ENCODE measurements around the gene MEGF9.

The MEGF9 gene

GRCh38 chr9:120730654-120731514 lies 16.6 kb upstream of the MEGF9 start:
- peak; percentile 52 for DNase-seq

DNA sequence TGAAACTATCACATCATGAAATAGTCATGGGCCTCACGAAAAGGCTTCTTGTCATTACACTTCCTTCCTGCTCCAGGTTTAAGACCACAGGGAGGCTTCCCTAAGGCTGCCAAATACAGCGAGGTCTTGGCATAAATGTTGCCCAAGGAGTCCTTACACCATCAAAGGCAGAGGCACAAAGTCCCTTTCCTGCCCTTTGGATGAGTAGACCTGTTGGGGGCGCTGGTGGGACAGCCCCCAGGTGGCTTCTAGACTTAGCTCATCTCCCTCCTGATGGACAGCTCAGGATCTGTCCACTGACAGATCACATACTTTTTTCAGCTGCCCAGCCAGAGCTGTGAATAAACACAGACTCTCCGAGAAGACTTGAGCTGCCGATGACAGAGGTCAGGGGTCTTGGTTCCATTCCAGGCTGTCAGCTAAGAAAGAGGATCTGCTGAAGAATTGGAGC lies 15.5 kb upstream of the MEGF9 start:
- no peak for DNase-seq

DNA sequence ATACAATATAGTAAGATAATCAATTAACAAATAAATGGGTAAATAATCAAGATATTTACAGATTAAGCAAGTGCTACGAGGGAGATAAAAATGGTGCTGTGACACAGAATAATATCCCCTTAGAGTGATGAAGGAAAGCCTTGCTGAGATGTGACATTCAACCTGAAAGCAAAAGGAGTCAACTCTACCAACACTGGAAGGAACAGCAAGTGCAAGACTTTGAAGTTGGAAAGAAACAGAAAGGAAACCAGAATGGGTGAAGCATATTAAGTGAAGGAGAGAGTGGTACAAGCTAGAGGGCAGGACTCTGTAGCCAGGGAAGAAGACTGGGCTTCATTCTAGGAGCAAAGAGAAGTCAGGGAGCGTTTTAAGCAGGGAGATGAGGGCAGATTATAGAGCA lies 12.2 kb upstream of the MEGF9 start:
- DNase-seq: no peak

DNA sequence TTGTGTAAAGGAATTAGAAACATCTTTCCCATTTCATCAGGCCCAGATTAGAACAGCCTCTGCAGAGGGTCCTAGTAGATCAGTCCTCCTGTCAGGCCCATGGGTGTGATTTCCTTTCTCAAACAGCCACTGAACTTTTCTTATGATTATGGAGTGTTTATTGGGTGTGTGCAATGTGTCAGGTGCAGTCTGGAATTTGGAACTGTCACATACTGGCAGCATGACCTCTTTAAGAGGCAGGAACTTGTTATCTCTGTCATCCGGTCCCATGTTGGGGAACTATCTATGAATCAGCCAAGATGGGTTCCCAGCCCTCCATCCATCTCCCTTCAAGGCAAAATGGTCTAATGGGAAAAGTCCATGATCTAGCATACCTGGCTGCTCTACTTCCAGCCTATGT lies 11.6 kb upstream of the MEGF9 start:
- no peak for DNase-seq

GRCh38 chr9:120724757-120725400 lies 10.6 kb upstream of the MEGF9 start:
- DNase-seq: no peak

DNA sequence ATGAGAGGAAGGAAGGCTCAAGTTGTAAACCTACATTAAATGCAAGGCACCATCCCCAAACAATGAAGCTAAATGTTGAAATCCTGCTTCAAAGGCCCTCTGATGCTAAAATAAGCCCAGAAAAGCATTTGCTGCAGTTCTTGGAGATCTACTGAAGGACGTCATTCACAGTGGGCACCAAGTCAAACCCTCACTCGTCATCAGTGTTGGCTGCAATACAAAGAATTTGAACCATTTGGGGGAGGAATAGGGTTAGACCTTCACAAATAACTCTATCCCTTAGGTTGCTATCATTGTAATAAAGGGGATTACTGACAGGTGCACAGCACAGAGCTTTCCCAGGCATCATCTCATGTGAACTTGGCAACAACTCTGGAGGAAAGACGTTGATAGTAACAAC lies 9.3 kb upstream of the MEGF9 start:
- no peak for DNase-seq

DNA sequence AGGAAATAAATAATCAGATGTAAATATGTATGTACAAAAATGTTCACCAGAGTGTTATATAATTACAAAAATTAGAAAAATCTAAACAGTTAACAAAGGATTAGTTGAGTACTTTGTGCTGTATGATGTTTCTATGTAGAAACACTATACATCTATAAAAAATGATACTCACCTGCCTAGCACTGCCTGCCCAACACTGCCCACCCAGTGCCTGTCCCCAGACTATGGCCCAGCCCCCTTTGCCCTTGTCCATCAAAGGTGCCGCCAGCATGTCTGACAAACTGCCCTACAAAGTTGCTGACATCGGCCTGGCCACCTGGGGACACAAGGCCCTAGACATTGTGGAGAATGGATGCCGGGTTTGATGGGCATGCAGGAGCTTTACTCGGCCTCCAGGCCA lies 6.1 kb upstream of the MEGF9 start:
- no peak for DNase-seq

- DNase-seq: no peak
Observed at GRCh38 chr9:120718316-120718715, 4.0 kb upstream of the MEGF9 start.

- no peak for DNase-seq
Observed at GRCh38 chr9:120717176-120717575, 2.9 kb upstream of the MEGF9 start.

DNA sequence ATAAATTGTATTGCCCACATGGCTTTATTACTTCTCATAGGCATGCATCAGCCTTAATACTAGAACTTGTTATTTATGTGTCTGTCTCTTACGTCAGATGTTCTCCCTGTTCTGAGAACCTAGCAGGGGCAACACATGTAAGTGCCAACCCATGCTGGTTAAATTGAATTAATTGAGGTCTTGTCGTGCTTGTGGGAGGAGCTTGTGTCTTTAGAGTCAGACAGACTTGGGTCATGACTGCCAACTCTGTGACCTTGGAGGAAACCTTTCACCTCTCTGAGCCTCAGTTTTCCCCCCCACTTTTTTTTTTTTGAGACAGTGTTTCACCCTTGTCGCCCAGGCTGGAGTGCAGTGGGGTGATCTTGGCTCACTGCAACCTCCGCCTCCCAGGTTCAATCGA lies 2.2 kb upstream of the MEGF9 start:
- no peak for DNase-seq

DNA sequence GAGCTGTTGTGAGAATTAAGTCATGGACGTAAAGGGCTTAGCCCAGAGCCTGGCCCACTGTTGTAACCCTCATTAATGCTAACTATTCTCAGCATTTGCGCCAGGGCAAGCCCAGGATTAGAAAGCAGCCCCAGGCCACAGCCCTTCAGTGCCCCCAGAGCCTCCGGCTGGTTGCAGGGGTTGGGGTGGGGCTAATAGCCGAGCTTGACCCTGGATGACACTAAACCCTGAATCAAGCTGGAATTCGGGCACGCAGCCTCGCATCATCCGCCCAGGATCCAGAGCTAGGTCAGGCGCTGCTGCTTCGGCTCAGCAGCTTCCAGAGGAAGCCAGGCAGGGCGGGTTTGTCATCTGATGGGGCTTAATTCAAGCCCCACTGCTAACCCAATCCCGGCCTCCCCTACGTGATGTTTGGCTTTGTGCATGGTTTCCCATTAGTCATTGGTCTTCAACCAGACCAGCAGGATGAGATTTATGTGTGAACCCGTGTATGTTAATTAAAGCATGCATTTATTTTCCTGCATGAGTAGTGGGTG lies 1.2 kb upstream of the MEGF9 start:
- no peak for DNase-seq

GRCh38 chr9:120714846-120715388 lies 647 bp upstream of the MEGF9 start:
- DNase-seq: peak; percentile 22

DNA sequence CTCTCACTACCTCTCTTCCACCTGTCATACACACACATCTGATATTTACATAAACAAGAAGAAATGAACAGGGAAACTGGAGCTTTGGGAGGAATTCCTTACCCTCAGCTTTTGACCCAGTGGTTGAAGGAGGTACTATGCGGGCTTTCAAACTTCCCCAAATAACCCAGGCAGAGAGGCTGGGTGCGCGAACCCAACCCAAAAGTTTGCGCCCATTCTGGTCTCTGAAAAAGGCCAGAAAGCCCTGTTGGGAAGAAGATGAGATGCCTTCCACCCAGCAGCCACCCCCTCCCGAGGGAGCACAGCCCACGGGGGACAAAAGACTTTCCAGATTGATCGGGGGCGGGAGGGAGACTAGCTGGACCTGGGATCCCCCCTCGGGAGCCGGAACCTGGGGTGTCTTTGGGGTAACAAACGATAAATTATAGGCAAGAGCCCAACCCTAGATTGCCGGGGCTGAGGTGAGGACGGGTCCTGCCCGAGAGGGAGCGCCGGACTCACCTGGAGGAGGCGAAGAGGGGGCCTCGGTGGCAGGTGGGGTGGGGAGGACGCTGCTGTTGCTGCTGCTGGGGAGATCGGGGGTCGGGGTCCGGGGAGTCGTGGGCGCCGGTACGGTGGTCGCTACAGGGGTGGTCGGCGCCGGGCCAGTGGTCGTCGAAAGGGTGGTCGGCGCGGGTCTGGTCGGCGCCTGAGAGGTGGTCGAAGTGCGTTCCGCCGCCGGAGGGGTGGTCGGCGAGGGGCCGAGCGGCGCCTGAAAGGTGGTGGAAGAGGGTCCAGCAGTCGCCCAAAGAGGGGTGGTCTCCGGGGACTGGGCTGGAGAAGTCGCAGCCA lies 798 bp downstream of the MEGF9 start:
- DNase-seq: no peak

GRCh38 chr9:120712539-120713031 lies 1.7 kb downstream of the MEGF9 start:
- no peak for DNase-seq

- DNase-seq: no peak
Observed at GRCh38 chr9:120711841-120712538, 2.3 kb downstream of the MEGF9 start.

- DNase-seq: no peak
Observed at GRCh38 chr9:120711354-120711753, 2.9 kb downstream of the MEGF9 start.

GRCh38 chr9:120710110-120710981 lies 3.9 kb downstream of the MEGF9 start:
- DNase-seq: no peak

DNA sequence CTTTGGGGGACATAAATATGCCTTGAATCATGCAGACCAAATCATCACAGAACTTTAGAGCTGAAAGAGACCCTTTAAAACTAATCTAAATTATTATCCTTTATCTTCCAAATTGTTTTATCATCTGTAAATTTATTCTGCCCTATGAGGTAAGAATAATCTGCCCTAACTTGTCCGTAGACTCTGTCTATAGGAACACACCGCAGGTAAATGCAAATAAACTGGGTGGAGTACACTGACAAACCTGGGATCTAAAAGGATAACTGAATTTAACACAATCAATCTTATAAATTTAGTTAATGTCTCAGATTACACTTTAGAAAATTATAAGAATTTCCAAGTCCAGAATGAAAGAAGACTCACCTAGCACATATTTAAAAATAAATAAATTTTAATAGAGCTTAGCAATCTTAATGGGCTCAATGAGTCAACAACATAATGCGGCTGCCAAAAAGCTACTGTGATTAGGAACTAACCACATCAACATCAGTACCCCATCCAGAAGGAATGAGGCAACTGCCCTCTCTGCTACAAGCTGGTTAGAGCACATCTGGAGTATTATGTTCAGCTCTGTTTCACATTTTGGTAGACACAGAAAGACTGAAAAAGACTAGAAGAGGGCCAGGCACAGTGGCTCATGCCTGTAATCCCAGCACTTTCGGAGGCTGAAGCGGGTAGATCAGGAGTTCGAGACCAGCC lies 5.6 kb downstream of the MEGF9 start:
- DNase-seq: no peak

GRCh38 chr9:120707170-120707569 lies 7.1 kb downstream of the MEGF9 start:
- no peak for DNase-seq

DNA sequence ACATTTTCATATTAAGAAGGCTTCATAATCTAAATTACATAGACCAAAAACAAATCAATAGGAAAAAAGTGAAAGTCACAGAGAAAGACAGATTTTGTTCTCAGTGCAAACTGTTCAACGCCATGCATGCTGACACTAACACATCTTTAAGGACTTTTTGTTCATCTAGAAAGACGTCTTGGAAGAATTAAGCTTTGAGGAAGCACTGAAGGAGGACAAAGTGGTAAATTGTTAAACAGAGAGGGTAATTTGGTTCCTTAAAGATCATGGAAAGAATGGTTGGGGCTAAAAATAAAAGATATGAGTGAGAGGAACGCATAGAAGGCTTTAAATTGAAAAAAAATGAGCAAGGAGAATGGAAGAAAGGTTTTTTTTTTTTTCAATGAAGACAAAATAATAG lies 9.1 kb downstream of the MEGF9 start:
- no peak for DNase-seq

Measured in NCI-H146 (cell line).